ENCODE data around the gene ZNF724.

Gene ZNF724

DNA sequence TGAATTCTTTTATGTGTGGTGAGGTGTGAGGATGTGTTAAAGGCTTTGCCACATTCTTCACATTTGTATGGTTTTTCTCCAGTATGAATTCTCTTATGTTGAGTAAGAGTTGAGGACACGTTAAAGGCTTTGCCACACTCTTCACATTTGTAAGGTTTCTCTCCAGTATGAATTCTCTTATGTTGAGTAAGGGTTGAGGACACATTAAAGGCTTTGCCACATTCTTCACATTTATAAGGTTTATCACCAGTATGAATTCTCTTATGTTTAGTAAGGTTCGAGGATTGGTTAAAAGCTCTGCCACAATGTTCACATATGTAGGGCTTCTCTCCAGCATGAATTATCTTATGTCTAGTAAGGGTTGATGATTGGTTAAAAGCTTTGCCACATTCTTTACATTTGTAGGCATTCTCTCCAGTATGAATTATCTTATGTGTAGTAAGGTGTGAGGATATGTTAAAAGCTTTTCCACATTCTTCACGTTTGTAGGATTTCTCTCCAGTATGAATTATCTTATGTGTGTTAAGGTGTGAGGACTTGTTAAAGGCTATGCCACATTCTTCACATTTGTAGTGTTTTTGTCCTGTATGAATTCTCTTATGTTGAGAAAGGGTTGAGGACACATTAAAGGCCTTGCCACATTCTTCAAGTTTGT is 27.1 kb downstream of the ZNF724 start:
- no peak for DNase-seq

DNA sequence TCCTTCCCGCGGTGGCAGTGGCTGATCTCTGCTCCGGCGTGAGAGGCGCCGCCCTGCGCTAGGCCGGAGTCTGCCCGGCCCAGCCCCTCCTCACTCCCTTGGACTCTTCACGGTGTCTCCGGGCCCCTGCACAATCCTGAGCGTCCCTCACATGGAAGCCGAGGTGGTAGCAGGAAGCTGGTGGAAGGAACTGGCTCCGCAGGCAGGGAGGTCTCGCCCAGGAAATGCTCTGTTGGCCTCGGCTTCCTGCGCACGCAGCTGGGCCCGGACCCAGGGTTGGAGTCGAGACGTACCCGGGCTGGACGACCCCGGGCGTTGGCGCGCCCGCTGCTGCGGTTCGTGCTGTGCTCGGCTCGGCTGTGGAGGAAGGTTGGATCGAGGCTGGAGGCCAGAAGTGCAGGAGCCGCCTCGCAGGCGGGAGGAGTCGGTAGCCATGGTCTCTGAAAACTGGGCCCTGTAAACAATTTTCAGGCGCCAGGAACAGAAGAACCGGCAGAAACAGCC is 46.3 kb downstream of the ZNF724 start:
- no peak for DNase-seq

DNA sequence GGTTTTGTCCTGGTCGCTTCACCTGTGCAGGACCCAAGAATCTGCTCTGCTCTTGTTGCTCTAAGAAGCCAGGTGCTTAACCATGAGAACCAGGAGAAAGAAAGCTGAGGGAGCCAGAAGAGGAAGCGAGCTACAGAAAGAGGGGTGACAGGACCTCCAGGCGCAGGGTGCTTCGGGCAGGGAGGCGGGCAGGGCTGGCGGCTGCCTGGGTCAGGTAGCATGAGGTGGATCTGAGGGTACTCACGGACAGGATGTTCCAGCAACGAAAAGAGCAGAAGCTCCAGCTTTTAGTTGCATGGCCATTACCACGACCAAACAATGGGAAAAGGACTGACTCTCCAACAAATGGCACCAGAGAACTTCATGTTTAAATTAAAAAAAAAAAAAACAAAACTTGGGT is 59.9 kb downstream of the ZNF724 start:
- no peak for DNase-seq

DNA sequence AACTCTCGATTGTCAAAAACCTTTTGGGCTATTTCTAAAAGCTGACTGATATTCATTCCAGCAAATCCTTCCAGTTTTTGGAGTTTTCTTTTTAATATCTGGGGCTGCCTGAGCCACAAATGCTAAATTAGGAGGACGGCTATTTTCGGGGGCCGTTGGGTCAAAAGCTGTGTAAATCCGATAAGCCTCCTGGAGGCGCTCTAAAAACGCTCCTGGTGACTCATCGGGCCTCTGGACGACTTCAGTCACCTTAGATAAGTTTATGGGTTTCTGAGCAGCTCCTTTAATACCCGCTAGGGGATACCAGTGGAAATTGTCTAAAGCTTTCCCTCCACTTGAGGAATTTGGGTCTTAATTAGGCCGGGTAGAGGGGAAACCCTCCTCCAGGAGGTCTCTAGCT is 66.9 kb downstream of the ZNF724 start:
- no peak for DNase-seq
